ENCODE data around the gene ATP9A.
"Not testable (repeated sequence)": the region's sequence is repeated elsewhere in the genome, so short reads cannot be mapped to it uniquely, and the experiment has no call there.

ATP9A gene

GRCh38 chr20:51695574-51696303 lies 72.5 kb downstream of the ATP9A start:
- H3K4me3 ChIP-seq (ENCODE audit: low read depth, low read length), result no peak overlapping the region

- H3K4me3 ChIP-seq (ENCODE audit: low read depth, low read length), result no peak overlapping the region
Measured at GRCh38 chr20:51692806-51693400, 75.3 kb downstream of the ATP9A start.

- H3K4me3 ChIP-seq (ENCODE audit: low read depth, low read length), result no peak overlapping the region
Measured at GRCh38 chr20:51691703-51692102, 76.5 kb downstream of the ATP9A start.

- H3K4me3 ChIP-seq (ENCODE audit: low read depth, low read length), result no peak overlapping the region
Measured at GRCh38 chr20:51688600-51689244, 79.5 kb downstream of the ATP9A start.

GRCh38 chr20:51687630-51688029 lies 80.6 kb downstream of the ATP9A start:
- H3K4me3 ChIP-seq (ENCODE audit: low read depth, low read length), result no peak overlapping the region

GRCh38 chr20:51687108-51687507 lies 81.1 kb downstream of the ATP9A start:
- no peak overlapping the region for H3K4me3 ChIP-seq (ENCODE audit: low read depth, low read length)

- not testable (repeated sequence) for H3K4me3 ChIP-seq (ENCODE audit: low read depth, low read length)
Measured at GRCh38 chr20:51685494-51685893, 82.7 kb downstream of the ATP9A start.

- H3K4me3 ChIP-seq (ENCODE audit: low read depth, low read length), result no peak overlapping the region
Measured at GRCh38 chr20:51680067-51680749, 88.0 kb downstream of the ATP9A start.

- H3K4me3 ChIP-seq (ENCODE audit: low read depth, low read length), result no peak overlapping the region
Measured at GRCh38 chr20:51679254-51679921, 88.8 kb downstream of the ATP9A start.

GRCh38 chr20:51678026-51678697 lies 90.0 kb downstream of the ATP9A start:
- H3K4me3 ChIP-seq (ENCODE audit: low read depth, low read length), result no peak overlapping the region

GRCh38 chr20:51668947-51669346 lies 99.2 kb downstream of the ATP9A start:
- H3K4me3 ChIP-seq (ENCODE audit: low read depth, low read length), result no peak overlapping the region

GRCh38 chr20:51668515-51668914 lies 99.7 kb downstream of the ATP9A start:
- H3K4me3 ChIP-seq (ENCODE audit: low read depth, low read length), result no peak overlapping the region

- H3K4me3 ChIP-seq (ENCODE audit: low read depth, low read length), result no peak overlapping the region
Measured at GRCh38 chr20:51667491-51667890, 100.7 kb downstream of the ATP9A start.

GRCh38 chr20:51667002-51667408 lies 101.2 kb downstream of the ATP9A start:
- no peak overlapping the region for H3K4me3 ChIP-seq (ENCODE audit: low read depth, low read length)

- no peak overlapping the region for H3K4me3 ChIP-seq (ENCODE audit: low read depth, low read length)
Measured at GRCh38 chr20:51666126-51666525, 102.1 kb downstream of the ATP9A start.

GRCh38 chr20:51665543-51666118 lies 102.6 kb downstream of the ATP9A start:
- H3K4me3 ChIP-seq (ENCODE audit: low read depth, low read length), result no peak overlapping the region

- H3K4me3 ChIP-seq (ENCODE audit: low read depth, low read length), result no peak overlapping the region
Measured at GRCh38 chr20:51661609-51662178, 106.5 kb downstream of the ATP9A start.

GRCh38 chr20:51660672-51661608 lies 107.2 kb downstream of the ATP9A start:
- no peak overlapping the region for H3K4me3 ChIP-seq (ENCODE audit: low read depth, low read length)

All from iPS-11a (cell line).